ENCODE data around the gene SETSIP. TPM values are rescaled to one million over a fixed set of nuclear protein-coding genes. Genes with fewer than 3 reads are reported as not detected.

Gene SETSIP
- total RNA-seq, 1 experiment from 2014 or later: 0.47 TPM

DNA sequence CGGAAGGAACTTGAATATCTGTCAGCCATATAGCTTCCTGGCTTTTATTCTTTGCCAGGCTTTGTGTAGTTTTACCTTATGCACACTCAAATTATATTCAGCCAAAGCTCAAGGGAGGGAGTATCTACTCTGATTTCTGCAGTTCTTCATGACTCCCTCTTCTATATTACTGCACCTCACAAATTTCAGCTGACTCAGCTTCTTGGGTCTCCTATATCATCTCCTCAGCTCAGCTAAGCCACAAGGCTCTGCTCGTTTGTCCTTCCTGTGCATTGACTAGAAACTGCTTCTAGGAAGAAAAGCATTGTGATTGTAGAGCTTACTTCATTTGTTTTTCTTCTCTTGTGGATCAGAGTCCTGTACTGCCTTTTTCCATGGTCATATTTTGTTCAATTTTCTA lies 42.3 kb upstream of the SETSIP start:
- Histone ChIP-seq H3K4me3 (ENCODE audit: low read depth, low read length, poor library complexity, severe bottlenecking) (no peak overlapping the region), H3K27ac (ENCODE audit: low read depth, low read length, poor library complexity, severe bottlenecking) (no peak overlapping the region), H3K27me3 (replicated peaks; ENCODE audit: insufficient read depth, low read depth, low read length, poor library complexity) (no peaks in the 10 kb centered on the region), H3K4me1 (ENCODE audit: insufficient read depth, low read length, poor library complexity, severe bottlenecking) (no peaks in the 10 kb centered on the region), H3K36me3 (ENCODE audit: insufficient read depth, low read length, poor library complexity, severe bottlenecking) (no peaks in the 10 kb centered on the region), H3K9me3 (ENCODE audit: low read depth, low read length, poor library complexity, severe bottlenecking) (no peaks in the 10 kb centered on the region)
- DNase-seq (ENCODE audit: low spot score): peak; percentile 11
- ChIA-PET CTCF (no interaction called here), POLR2A (ENCODE audit: low non-redundant PET) (no interaction called here)
- no TSS peak for BruUV-seq (replicated peaks)
- TF ChIP-seq, protein P1, sequence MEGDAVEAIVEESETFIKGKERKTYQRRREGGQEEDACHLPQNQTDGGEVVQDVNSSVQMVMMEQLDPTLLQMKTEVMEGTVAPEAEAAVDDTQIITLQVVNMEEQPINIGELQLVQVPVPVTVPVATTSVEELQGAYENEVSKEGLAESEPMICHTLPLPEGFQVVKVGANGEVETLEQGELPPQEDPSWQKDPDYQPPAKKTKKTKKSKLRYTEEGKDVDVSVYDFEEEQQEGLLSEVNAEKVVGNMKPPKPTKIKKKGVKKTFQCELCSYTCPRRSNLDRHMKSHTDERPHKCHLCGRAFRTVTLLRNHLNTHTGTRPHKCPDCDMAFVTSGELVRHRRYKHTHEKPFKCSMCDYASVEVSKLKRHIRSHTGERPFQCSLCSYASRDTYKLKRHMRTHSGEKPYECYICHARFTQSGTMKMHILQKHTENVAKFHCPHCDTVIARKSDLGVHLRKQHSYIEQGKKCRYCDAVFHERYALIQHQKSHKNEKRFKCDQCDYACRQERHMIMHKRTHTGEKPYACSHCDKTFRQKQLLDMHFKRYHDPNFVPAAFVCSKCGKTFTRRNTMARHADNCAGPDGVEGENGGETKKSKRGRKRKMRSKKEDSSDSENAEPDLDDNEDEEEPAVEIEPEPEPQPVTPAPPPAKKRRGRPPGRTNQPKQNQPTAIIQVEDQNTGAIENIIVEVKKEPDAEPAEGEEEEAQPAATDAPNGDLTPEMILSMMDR (conservative IDR thresholded peaks at IDR 0.05; ENCODE audit: low read depth, low read length): no peak
- TF ChIP-seq EZH2 (IDR thresholded peaks at IDR 0.05; ENCODE audit: borderline replicate concordance, low read depth, low read length, poor library complexity, severe bottlenecking): no peak
- intact Hi-C loops (cut with micrococcal nuclease; ENCODE audit: unreplicated experiment): no loop called here

DNA sequence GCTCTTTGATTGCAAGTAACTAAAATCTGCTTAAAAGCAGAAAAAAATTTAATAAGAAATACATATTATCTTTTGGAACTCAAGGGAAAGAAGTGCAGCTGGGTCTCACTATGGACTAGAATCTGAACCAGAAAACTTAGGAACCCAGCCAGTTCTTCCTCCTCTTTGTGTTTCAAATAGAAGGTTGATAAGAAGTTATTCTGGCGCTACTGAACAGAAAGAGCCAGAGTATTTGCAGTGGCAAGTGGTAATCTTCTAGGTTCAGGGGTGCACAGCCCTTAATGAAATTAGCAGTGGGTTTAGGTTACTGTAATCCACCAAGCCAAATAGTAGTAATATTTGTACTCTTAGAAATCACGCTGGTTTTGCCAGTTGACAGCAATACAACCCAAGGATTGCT lies 33.4 kb upstream of the SETSIP start:
- Histone ChIP-seq H3K9me3 (ENCODE audit: low read depth, low read length, poor library complexity, severe bottlenecking) (no peaks in the 10 kb centered on the region), H3K4me1 (ENCODE audit: insufficient read depth, low read length, poor library complexity, severe bottlenecking) (no peaks in the 10 kb centered on the region), H3K4me3 (ENCODE audit: low read depth, low read length, poor library complexity, severe bottlenecking) (no peak overlapping the region), H3K36me3 (ENCODE audit: insufficient read depth, low read length, poor library complexity, severe bottlenecking) (no peaks in the 10 kb centered on the region), H3K27ac (ENCODE audit: low read depth, low read length, poor library complexity, severe bottlenecking) (no peak overlapping the region), H3K27me3 (replicated peaks; ENCODE audit: insufficient read depth, low read depth, low read length, poor library complexity) (no peaks in the 10 kb centered on the region)
- POLR2A ChIA-PET (ENCODE audit: low non-redundant PET): no interaction called here
- BruUV-seq (replicated peaks): no TSS peak
- TF ChIP-seq EZH2 (IDR thresholded peaks at IDR 0.05; ENCODE audit: borderline replicate concordance, low read depth, low read length, poor library complexity, severe bottlenecking): no peak
- TF ChIP-seq, protein P1 (conservative IDR thresholded peaks at IDR 0.05; ENCODE audit: low read depth, low read length): no peak
- intact Hi-C loops (cut with micrococcal nuclease; ENCODE audit: unreplicated experiment): no loop called here
- no peak for DNase-seq (ENCODE audit: low spot score)
- CTCF ChIA-PET: no interaction called here

- no peak overlapping the region for H3K4me3 ChIP-seq (ENCODE audit: low read depth, low read length, poor library complexity, severe bottlenecking)
- no peak for DNase-seq (ENCODE audit: low spot score)
- TF ChIP-seq, protein P1 (conservative IDR thresholded peaks at IDR 0.05; ENCODE audit: low read depth, low read length): no peak
- TF ChIP-seq EZH2 (IDR thresholded peaks at IDR 0.05; ENCODE audit: borderline replicate concordance, low read depth, low read length, poor library complexity, severe bottlenecking): no peak
- CTCF ChIA-PET: no interaction called here
- no TSS peak for BruUV-seq (replicated peaks)
- intact Hi-C loops (cut with micrococcal nuclease; ENCODE audit: unreplicated experiment): no loop called here
- H3K27ac ChIP-seq (ENCODE audit: low read depth, low read length, poor library complexity, severe bottlenecking): no peak overlapping the region
- no peaks in the 10 kb centered on the region for H3K27me3 ChIP-seq (replicated peaks; ENCODE audit: insufficient read depth, low read depth, low read length, poor library complexity)
- H3K4me1 ChIP-seq (ENCODE audit: insufficient read depth, low read length, poor library complexity, severe bottlenecking): no peaks in the 10 kb centered on the region
- H3K9me3 ChIP-seq (ENCODE audit: low read depth, low read length, poor library complexity, severe bottlenecking): no peaks in the 10 kb centered on the region
- no peaks in the 10 kb centered on the region for H3K36me3 ChIP-seq (ENCODE audit: insufficient read depth, low read length, poor library complexity, severe bottlenecking)
- POLR2A ChIA-PET (ENCODE audit: low non-redundant PET): no interaction called here
Measured at GRCh38 chr1:92105546-92106081, 30.4 kb upstream of the SETSIP start.
